Measurements from ENCODE around the gene TBC1D22A.

The TBC1D22A gene

GRCh38 chr22:46841522-46841921 is 79.1 kb downstream of the TBC1D22A start:
- no peak for DNase-seq

- no peak for DNase-seq
Measured at GRCh38 chr22:46842606-46843005, 80.2 kb downstream of the TBC1D22A start.

DNA sequence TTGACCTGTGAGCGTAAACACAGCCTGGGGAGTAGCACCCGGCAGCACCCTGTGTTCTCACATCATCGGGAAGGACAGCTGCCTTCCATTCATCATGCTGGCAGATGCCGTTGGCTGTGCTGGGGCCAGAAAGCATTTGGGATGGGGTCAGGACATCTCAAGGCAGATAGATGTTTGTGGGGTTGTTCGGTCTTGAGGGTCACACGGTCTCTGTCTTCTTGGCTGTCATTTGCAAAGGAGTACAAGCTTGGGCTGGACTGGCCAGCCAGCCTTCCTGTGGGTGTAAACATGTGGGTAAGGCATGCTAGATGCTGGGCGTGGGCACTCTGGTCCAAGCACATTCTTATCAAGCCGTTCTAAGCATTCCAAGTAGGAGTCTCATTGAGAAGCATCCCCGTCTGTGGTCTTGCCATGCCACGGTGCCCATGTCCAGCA is 81.4 kb downstream of the TBC1D22A start:
- DNase-seq = no peak

DNA sequence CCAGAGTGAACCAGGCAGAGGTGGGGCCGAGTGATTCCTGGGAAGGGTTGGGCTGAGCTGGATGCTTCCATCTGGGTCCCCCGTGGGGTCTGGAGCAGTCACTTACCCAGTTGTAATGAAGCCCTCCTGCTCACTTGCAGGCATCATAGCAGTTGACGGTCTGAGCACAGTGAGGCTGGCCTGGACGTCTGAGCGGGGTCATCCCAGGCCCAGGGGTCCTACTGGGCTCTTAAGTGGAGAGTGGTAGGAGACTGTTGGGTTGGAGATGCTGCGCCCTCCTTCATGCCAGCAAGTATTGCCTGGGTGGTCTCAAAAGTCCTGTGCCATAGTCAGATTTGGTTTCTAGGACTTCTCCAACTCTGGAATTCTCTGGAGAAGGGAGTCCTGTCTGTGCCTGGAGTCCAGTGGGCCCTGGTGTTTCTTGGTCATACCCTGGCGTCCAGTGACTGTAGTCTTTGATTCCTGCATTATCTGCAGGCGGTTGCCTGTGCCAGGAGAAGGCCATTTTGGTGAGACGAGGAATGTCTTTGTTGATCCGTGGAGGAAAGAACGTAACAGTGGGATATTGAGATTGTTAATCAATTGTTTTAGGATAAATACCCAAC is 82.3 kb downstream of the TBC1D22A start:
- no peak for DNase-seq

GRCh38 chr22:46845296-46846149 is 83.1 kb downstream of the TBC1D22A start:
- no peak for DNase-seq

DNA sequence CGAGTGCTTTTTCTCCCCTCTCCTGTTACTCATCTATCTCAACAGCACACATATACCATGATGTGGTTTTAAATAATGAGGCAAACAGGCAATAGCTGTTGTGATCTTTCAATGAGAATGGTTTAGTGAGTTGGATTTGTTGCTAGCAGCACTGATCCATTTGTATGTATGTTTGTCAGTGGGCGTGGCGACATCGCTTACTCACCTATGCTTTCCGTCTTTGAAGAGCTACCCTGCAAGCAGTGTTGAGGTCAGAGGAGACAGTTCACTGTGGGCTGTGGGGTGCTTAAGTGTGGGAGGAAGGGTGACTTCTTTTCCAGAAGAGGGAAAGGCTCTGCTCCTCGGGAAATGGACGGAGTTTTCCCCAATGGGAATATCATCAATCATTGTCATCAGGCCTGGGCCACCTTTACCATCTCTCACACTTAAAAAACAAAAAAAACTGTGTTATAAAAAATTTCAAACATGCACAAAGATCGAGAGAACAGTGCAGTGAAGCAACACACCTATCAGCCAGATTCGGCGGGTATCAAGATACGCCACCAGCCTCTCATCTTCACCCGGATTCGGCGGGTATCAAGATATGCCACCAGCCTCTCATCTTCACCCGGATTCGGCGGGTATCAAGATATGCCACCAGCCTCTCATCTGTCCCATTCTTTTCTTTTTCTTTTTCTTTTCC is 83.8 kb downstream of the TBC1D22A start:
- DNase-seq = no peak

- DNase-seq = no peak
Measured at GRCh38 chr22:46846832-46847355, 84.4 kb downstream of the TBC1D22A start.

- no peak for DNase-seq
Measured at GRCh38 chr22:46848197-46848596, 85.7 kb downstream of the TBC1D22A start.

DNA sequence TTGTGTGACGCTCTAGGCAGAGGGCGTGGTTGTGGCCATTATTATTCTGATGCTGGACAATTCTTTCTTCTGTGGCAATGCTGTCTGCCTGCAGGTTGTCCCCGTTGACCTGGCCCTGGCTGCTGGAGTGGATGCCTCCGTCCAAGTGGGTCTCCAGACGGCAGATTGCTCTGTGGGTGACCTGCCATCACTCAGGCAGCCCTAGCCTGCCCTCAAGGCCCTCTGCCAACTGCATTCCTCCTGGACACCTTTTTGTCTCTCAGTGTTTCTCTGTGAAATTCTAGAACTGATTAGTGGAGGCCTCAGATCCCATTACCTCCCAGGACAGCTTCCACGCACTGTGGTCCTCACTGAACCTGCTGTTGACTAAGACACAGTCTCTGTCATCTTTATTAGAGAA is 86.7 kb downstream of the TBC1D22A start:
- no peak for DNase-seq

DNA sequence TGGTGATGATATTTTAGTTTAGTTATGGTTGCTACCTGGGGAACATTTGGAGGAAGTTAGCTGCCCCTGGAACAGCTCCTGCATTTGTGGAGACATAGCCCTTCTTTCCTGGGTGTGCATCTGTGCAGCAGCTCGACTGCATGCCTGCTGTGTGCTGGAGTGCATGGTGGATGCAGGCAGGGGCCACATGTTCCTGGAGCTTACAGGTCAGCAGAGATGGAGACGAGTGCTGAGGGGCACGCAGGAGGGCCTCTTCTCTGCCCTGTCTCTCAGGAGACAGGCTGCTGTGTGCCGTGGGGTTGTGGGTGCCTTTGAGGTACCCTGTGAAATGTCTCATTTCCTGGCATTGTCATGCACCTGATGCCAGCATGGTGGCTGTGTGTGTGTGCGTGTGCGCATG is 87.5 kb downstream of the TBC1D22A start:
- DNase-seq = no peak

DNA sequence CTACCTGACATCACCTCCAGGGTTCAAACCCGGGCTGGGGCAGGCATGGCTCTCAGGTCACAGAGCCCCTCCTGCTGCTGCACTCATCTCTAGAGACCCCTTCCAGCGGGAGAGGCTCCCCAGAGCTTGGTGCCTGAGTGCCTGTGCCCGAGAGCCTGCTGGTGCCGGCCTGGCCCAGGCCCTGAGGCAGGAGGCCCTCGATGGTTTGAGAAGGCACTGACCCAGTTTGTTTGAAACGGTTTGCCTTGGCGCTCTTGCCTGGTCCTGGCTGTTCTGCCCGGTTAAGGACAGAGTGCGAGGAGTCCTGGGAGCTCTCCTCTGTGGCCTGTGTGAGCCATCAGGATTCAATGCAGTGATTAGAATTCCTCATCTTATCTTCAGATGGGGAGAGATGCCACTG is 88.9 kb downstream of the TBC1D22A start:
- no peak for DNase-seq

GRCh38 chr22:46851941-46852340 is 89.5 kb downstream of the TBC1D22A start:
- DNase-seq = no peak

GRCh38 chr22:46852771-46853170 is 90.3 kb downstream of the TBC1D22A start:
- no peak for DNase-seq

DNA sequence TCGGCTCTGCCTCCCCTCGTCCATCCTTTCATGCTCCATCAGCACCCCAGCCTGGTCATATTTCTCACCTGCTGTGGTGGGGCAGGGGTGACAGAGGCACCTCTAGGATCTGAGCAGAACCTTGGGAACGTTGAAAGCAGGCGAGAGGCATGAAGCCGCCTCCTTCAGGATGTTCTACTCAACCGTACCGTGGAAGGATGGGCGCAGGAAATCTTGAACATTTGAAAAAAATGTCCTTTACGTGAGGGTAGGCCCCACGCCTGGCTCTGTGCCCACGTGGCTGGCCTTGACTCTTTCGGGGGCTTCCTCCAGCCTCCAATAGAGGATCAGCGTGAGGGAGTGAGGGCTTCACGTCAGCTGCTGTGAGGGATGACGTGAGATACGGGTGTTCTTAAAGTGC is 90.7 kb downstream of the TBC1D22A start:
- no peak for DNase-seq

GRCh38 chr22:46854125-46854870 is 91.8 kb downstream of the TBC1D22A start:
- DNase-seq = peak; percentile 6 to 66

GRCh38 chr22:46855681-46856080 is 93.2 kb downstream of the TBC1D22A start:
- DNase-seq = no peak

DNA sequence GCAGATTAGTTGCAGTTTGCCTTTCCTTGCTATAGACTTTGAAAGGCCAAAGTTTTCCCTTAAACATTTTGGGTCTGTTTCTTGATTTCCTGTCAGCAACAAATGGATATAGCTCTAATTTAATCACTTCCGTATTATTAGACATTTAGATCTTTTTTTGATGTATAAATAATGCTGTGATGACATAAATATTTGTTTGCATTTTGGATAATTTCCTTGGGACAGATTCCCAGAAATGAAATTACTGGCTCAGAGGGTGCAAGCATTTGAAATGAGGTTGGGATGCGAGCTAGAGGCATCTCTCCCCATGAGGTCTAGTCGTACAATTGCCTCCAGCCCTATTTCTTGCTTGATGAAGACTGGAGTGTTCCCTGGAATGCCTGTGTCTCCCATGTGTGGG is 94.2 kb downstream of the TBC1D22A start:
- DNase-seq = no peak

- no peak for DNase-seq
Measured at GRCh38 chr22:46857142-46857884, 94.9 kb downstream of the TBC1D22A start.

DNA sequence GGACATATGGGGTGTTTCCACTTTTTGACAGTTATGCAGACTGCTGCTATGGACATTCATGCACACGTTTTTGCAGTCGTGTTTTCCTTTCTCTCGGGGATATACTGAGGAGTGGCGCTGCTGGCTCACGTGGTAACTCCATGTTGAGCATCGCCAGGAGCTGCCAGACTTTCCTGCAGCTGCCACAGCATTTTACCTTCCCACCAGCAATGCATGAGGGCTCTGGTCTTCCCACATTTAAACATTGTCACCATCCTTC is 95.4 kb downstream of the TBC1D22A start:
- DNase-seq = no peak

- no peak for DNase-seq
Measured at GRCh38 chr22:46858181-46858771, 95.8 kb downstream of the TBC1D22A start.

GRCh38 chr22:46860562-46860961 is 98.1 kb downstream of the TBC1D22A start:
- DNase-seq = no peak

Data from CD4-positive, alpha-beta T cell treated with Interferon alpha-2 for 1 hour (primary cell).